Lower leg skin (tissue), 4 donors: ENCODE data around the gene LAMTOR5. TPM values are rescaled to one million over a fixed set of nuclear protein-coding genes. Genes with fewer than 3 reads are reported as not detected.

Experiments used
- DNase-seq, 2 donors: peaks; one replicate each; pipeline ENCODE4 v3.0.0-alpha.2; 2019; ENCODE audit warnings: low spot score in 2 of 2
- H3K4me3 ChIP-seq: fragments of 200-600 bp; sonication (generic); 2 replicates; pipeline ENCODE4 v1.5.1; 2017; ENCODE audit warnings: mild to moderate bottlenecking, low read depth; ENCODE audit not compliant: poor library complexity, severe bottlenecking
- CTCF ChIP-seq, 3 donors: fragments of 450-650 bp; IDR thresholded peaks; one replicate each; pipeline ENCODE4 v1.5.1; 2016; ENCODE audit warnings: antibody characterized with exemption in 3 of 3, mild to moderate bottlenecking in 3 of 3, moderate library complexity in 2 of 3
- POLR2A ChIP-seq, 2 donors: fragments of 450-650 bp; IDR thresholded peaks; one replicate each; pipeline ENCODE4 v1.6.1; 2016 to 2017; ENCODE audit warnings: antibody characterized with exemption in 2 of 2, mild to moderate bottlenecking in 1 of 2, moderate library complexity in 1 of 2
- WGBS, 2 donors: methylation state at CpG; one replicate each; pipeline ENCODE4 v1.1.5; 2018; 5-methylcytosine and 5-hydroxymethylcytosine counted together
- intact Hi-C: fragments of 100-400 bp; cut with DNase I; formaldehyde crosslinking; loops from one replicate; pipeline ENCODE4 v1.15.0; 2023; ENCODE audit warnings: low total_unique reads
- total RNA-seq, 4 donors: library from RNA; depleted of rRNA; stranded (reverse); fragments of >200 nt; gene quantifications; one replicate each; pipeline ENCODE4 v1.1.0, GENCODE V29; 2016

Gene LAMTOR5
- total RNA-seq, 4 donors from 2014 or later = 47.7 to 76.1 (median 67.0) TPM

GRCh38 chr1:110380672-110381283 is 26.7 kb downstream of the LAMTOR5 start:
- no peak for DNase-seq
- WGBS, 2 donors = 78 to 82% methylated on average over 10 of the region's 10 CpGs
- TF ChIP-seq POLR2A (IDR thresholded peaks at IDR 0.05) = no peak
- no peak for TF ChIP-seq CTCF (IDR thresholded peaks at IDR 0.05)
- intact Hi-C loops = no loop called here
- no peak overlapping the region for H3K4me3 ChIP-seq

- TF ChIP-seq POLR2A (IDR thresholded peaks at IDR 0.05) = no peak
- no peak for TF ChIP-seq CTCF (IDR thresholded peaks at IDR 0.05)
- intact Hi-C loops = no loop called here
- 87 to 98% methylated on average over 1 of the region's 1 CpG for WGBS, 2 donors
Observed at GRCh38 chr1:110375490-110375889, 32.0 kb downstream of the LAMTOR5 start.

GRCh38 chr1:110370827-110371226 is 36.7 kb downstream of the LAMTOR5 start:
- 14 to 15% methylated on average over 1 of the region's 1 CpG for WGBS, 2 donors
- no peak overlapping the region for H3K4me3 ChIP-seq
- intact Hi-C loops = no loop called here
- no peak for TF ChIP-seq CTCF (IDR thresholded peaks at IDR 0.05)
- no peak for TF ChIP-seq POLR2A (IDR thresholded peaks at IDR 0.05)
- no peak for DNase-seq

More at GRCh38 chr1:110375490-110375889, 32.0 kb downstream of the LAMTOR5 start:
- no peak for DNase-seq
- no peak overlapping the region for H3K4me3 ChIP-seq

GRCh38 chr1:110364221-110364620 is 43.3 kb downstream of the LAMTOR5 start:
- TF ChIP-seq CTCF (IDR thresholded peaks at IDR 0.05) = no peak
- no peak for TF ChIP-seq POLR2A (IDR thresholded peaks at IDR 0.05)
- 93 to 95% methylated on average over 3 of the region's 3 CpGs for WGBS, 2 donors
- no peak for DNase-seq
- no peak overlapping the region for H3K4me3 ChIP-seq
- intact Hi-C loops = no loop called here

GRCh38 chr1:110361856-110362255 is 45.6 kb downstream of the LAMTOR5 start:
- DNase-seq = no peak
- no peak overlapping the region for H3K4me3 ChIP-seq
- 84 to 92% methylated on average over 1 of the region's 1 CpG for WGBS, 2 donors
- intact Hi-C loops = no loop called here
- TF ChIP-seq POLR2A (IDR thresholded peaks at IDR 0.05) = no peak
- TF ChIP-seq CTCF (IDR thresholded peaks at IDR 0.05) = no peak

GRCh38 chr1:110360431-110360830 is 47.1 kb downstream of the LAMTOR5 start:
- no peak for DNase-seq
- intact Hi-C loops = no loop called here
- 95 to 97% methylated on average over 2 of the region's 2 CpGs for WGBS, 2 donors
- no peak for TF ChIP-seq POLR2A (IDR thresholded peaks at IDR 0.05)
- no peak for TF ChIP-seq CTCF (IDR thresholded peaks at IDR 0.05)
- no peak overlapping the region for H3K4me3 ChIP-seq
